Measurements from ENCODE around the gene PDZRN3. TPM values are rescaled to one million over a fixed set of nuclear protein-coding genes. Genes with fewer than 3 reads are reported as not detected.

The PDZRN3 gene
- polyA plus RNA-seq, 2 of the 4 experiments (the other 2 are of a cell fraction): not detected

DNA sequence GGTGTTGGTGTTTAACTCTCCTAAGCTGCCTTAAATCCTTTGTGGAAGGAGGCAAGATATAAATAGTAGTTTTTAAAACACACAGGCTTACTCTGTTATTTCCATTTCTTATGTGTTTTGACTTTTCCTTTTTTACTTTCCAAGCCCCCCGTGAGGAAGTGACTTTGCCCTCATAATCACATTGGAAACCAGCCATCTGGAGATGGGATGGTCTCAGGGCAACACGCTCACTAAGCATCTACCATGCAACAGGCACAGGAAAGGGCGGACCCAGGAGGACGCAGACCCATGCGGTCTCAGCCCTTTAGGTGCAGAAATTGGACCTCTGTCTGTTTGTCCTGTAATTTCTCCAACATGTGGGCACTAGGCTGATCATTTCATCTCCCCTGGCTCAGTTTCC is 115.7 kb downstream of the PDZRN3 start:
- no peak for FAIRE-seq
- Histone ChIP-seq H3K4me1 (0 out of 3 replicates have a peak, but pooled peaks cover 3% of the 10 kb centered on the region), H3K4me3 (no peak overlapping the region), H3K9me3 (no peaks in the 10 kb centered on the region), H3K4me2 (no peak overlapping the region), H3K27ac (no peak overlapping the region)
- 60% methylated on average over 5 of the region's 5 CpGs for WGBS (ENCODE audit: missing lambda C conversion rate)
- no peak for DNase-seq (ENCODE audit: low read depth in 1 of 2, low spot score in 1 of 2)
- no peak for ATAC-seq
- ChIA-PET POLR2A (no interaction called here), CTCF (interaction anchor here (0.6 to 2.1 kb wide), 11 partner anchors 11 to 1663 kb away, joined by 3 to 12 read pairs (median 4); no protein-coding TSS in a partner anchor)
- TF ChIP-seq NPAS2 (CRISPR knock-in tag; IDR thresholded peaks at IDR 0.05; ENCODE audit: borderline replicate concordance) (no peak), ESRRA (IDR thresholded peaks at IDR 0.05; ENCODE audit: borderline replicate concordance, low read length) (no peak)

- POLR2A ChIA-PET: no interaction called here
- DNase-seq (ENCODE audit: low read depth in 1 of 2, low spot score in 1 of 2): peak; percentile 30 to 60
- no peaks in the 10 kb centered on the region for H3K9me3 ChIP-seq
- H3K4me3 ChIP-seq: no peak overlapping the region
- H3K27ac ChIP-seq: no peak overlapping the region
- peak; percentile 90 to 93 for ATAC-seq
- no peak for TF ChIP-seq HDAC2 (IDR thresholded peaks at IDR 0.05)
- no peak for TF ChIP-seq SREBF2 (IDR thresholded peaks at IDR 0.05)
- no peak for TF ChIP-seq JUN (IDR thresholded peaks at IDR 0.05)
- no peak for TF ChIP-seq RCOR1 (IDR thresholded peaks at IDR 0.05; ENCODE audit: low read depth, low read length)
- no peak for TF ChIP-seq NFE2L2 (conservative IDR thresholded peaks at IDR 0.05; ENCODE audit: low read length)
- TF ChIP-seq, protein P1, sequence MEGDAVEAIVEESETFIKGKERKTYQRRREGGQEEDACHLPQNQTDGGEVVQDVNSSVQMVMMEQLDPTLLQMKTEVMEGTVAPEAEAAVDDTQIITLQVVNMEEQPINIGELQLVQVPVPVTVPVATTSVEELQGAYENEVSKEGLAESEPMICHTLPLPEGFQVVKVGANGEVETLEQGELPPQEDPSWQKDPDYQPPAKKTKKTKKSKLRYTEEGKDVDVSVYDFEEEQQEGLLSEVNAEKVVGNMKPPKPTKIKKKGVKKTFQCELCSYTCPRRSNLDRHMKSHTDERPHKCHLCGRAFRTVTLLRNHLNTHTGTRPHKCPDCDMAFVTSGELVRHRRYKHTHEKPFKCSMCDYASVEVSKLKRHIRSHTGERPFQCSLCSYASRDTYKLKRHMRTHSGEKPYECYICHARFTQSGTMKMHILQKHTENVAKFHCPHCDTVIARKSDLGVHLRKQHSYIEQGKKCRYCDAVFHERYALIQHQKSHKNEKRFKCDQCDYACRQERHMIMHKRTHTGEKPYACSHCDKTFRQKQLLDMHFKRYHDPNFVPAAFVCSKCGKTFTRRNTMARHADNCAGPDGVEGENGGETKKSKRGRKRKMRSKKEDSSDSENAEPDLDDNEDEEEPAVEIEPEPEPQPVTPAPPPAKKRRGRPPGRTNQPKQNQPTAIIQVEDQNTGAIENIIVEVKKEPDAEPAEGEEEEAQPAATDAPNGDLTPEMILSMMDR (IDR thresholded peaks at IDR 0.05): peak; percentile 58
- peak; percentile 43 to 50 for TF ChIP-seq RAD21 (conservative IDR thresholded peaks at IDR 0.05 in 1 of 2, IDR thresholded peaks at IDR 0.05 in 1 of 2)
- peak; percentile 40; the same call in 2 of the 3 replicates for TF ChIP-seq SMC3 (IDR thresholded peaks at IDR 0.05)
- H3K4me1 ChIP-seq: 0 out of 3 replicates have a peak, but pooled peaks cover 3% of the 10 kb centered on the region
- FAIRE-seq: no peak
- H3K4me2 ChIP-seq: no peak overlapping the region
- CTCF ChIA-PET: interaction anchor here (0.6 to 2.4 kb wide), 21 partner anchors 9 to 1666 kb away, joined by 3 to 12 read pairs (median 4); no protein-coding TSS in a partner anchor
- WGBS (ENCODE audit: missing lambda C conversion rate): 3% methylated on average over 6 of the region's 6 CpGs
Measured at GRCh38 chr3:73508330-73508954, 116.3 kb downstream of the PDZRN3 start.

- CTCF ChIA-PET: interaction anchor here (0.8 kb wide), 1 partner anchor 16 kb away, joined by 4 read pairs; no protein-coding TSS in a partner anchor
- no peak for TF ChIP-seq ZFP36 (IDR thresholded peaks at IDR 0.05; ENCODE audit: borderline replicate concordance, partially characterized antibody)
- no peak for TF ChIP-seq CHD2 (IDR thresholded peaks at IDR 0.05; ENCODE audit: low read length, partially characterized antibody)
- no peak for TF ChIP-seq JUN (IDR thresholded peaks at IDR 0.05)
- no peak overlapping the region for H3K4me2 ChIP-seq
- H3K4me3 ChIP-seq: no peak overlapping the region
- no peaks in the 10 kb centered on the region for H3K9me3 ChIP-seq
- WGBS (ENCODE audit: missing lambda C conversion rate): 3% methylated on average over 4 of the region's 4 CpGs
- no peak overlapping the region for H3K27ac ChIP-seq
- no peak for DNase-seq (ENCODE audit: low read depth in 1 of 2, low spot score in 1 of 2)
- H3K4me1 ChIP-seq: no peaks in the 10 kb centered on the region
- no peak for ATAC-seq
- POLR2A ChIA-PET: no interaction called here
- FAIRE-seq: no peak
Measured at GRCh38 chr3:73504852-73505251, 119.9 kb downstream of the PDZRN3 start.

- POLR2A ChIA-PET: no interaction called here
- FAIRE-seq (no peak), ATAC-seq (no peak), DNase-seq (ENCODE audit: low read depth in 1 of 2, low spot score in 1 of 2) (no peak)
- H3K4me2 ChIP-seq: no peak overlapping the region
- no peaks in the 10 kb centered on the region for H3K9me3 ChIP-seq
- no peak overlapping the region for H3K27ac ChIP-seq
- no peaks in the 10 kb centered on the region for H3K4me1 ChIP-seq
- no peak overlapping the region for H3K4me3 ChIP-seq
- WGBS (ENCODE audit: missing lambda C conversion rate): under 1% methylated on average over 3 of the region's 3 CpGs
- TF ChIP-seq CBX2 (IDR thresholded peaks at IDR 0.05; ENCODE audit: borderline replicate concordance, low read depth) (no peak), CHD2 (IDR thresholded peaks at IDR 0.05; ENCODE audit: low read length, partially characterized antibody) (no peak), ZSCAN20 (CRISPR knock-in tag; IDR thresholded peaks at IDR 0.05) (no peak), FOSB (CRISPR knock-in tag; IDR thresholded peaks at IDR 0.05) (no peak), NPAS2 (CRISPR knock-in tag; IDR thresholded peaks at IDR 0.05; ENCODE audit: borderline replicate concordance) (no peak), HES2 (IDR thresholded peaks at IDR 0.05) (no peak), POLR2A (IDR thresholded peaks at IDR 0.05; ENCODE audit: low read length) (no peak), FOXS1 (CRISPR knock-in tag; IDR thresholded peaks at IDR 0.05) (no peak), BHLHE40 (IDR thresholded peaks at IDR 0.05; ENCODE audit: low read depth, low read length) (no peak)
- CTCF ChIA-PET: interaction anchor here (1.2 kb wide), 1 partner anchor 18 kb away, joined by 6 read pairs; no protein-coding TSS in a partner anchor
Measured at GRCh38 chr3:73504239-73504638, 120.5 kb downstream of the PDZRN3 start.
